HG03442 (cell line): ENCODE results near the gene ZNF280A.
"Not testable (repeated sequence)": the region's sequence is repeated elsewhere in the genome, so short reads cannot be mapped to it uniquely, and the experiment has no call there.

Experiments
- ATAC-seq: cut with Tn5 transposase; IDR thresholded peaks from one replicate; pipeline ENCODE4 v1.9.1; 2021; ENCODE audit warnings: mild to moderate bottlenecking, moderate library complexity; ENCODE audit not compliant: unreplicated experiment

Gene ZNF280A

GRCh38 chr22:22545084-22545483, 25.0 kb upstream of the ZNF280A start:
- ATAC-seq = no peak

- no peak for ATAC-seq
These were observed 18.3 kb upstream of the ZNF280A start for GRCh38 chr22:22538226-22538989.

GRCh38 chr22:22536916-22537315, 16.8 kb upstream of the ZNF280A start:
- ATAC-seq = no peak

GRCh38 chr22:22536515-22536914, 16.4 kb upstream of the ZNF280A start:
- no peak for ATAC-seq

- ATAC-seq = no peak
These were observed 15.6 kb upstream of the ZNF280A start for GRCh38 chr22:22535662-22536061.

- ATAC-seq = no peak
These were observed 14.7 kb upstream of the ZNF280A start for GRCh38 chr22:22534604-22535415.

GRCh38 chr22:22533863-22534262, 13.8 kb upstream of the ZNF280A start:
- ATAC-seq = no peak

- no peak for ATAC-seq
These were observed 13.3 kb upstream of the ZNF280A start for GRCh38 chr22:22533417-22533816.

GRCh38 chr22:22532547-22533071, 12.5 kb upstream of the ZNF280A start:
- ATAC-seq = not testable (repeated sequence)

- ATAC-seq = no peak
These were observed 11.9 kb upstream of the ZNF280A start for GRCh38 chr22:22531770-22532546.

- ATAC-seq = no peak
These were observed 8.7 kb upstream of the ZNF280A start for GRCh38 chr22:22528780-22529179.

GRCh38 chr22:22527312-22527711, 7.2 kb upstream of the ZNF280A start:
- ATAC-seq = no peak

GRCh38 chr22:22526125-22526912, 6.2 kb upstream of the ZNF280A start:
- no peak for ATAC-seq

GRCh38 chr22:22523494-22523893, 3.4 kb upstream of the ZNF280A start:
- no peak for ATAC-seq

GRCh38 chr22:22521631-22522030, 1.6 kb upstream of the ZNF280A start:
- no peak for ATAC-seq

GRCh38 chr22:22520667-22521602, 865 bp upstream of the ZNF280A start:
- ATAC-seq = no peak

GRCh38 chr22:22519591-22519990, 479 bp downstream of the ZNF280A start:
- no peak for ATAC-seq

GRCh38 chr22:22516992-22517391, 3.1 kb downstream of the ZNF280A start:
- ATAC-seq = no peak

GRCh38 chr22:22515890-22516289, 4.2 kb downstream of the ZNF280A start:
- no peak for ATAC-seq
